PFSK-1 (cell line): Measurements from ENCODE around the gene TP53BP1.

ENCODE experiments used
- FOXP2 ChIP-seq: optimal IDR thresholded peaks from 2 replicates; pipeline ENCODE3; 2011; ENCODE audit warnings: borderline replicate concordance, control low read depth, inconsistent platforms; ENCODE audit not compliant: insufficient read depth; ENCODE audit errors: extremely low read length, extremely low read depth
- POLR2AphosphoS5 ChIP-seq: IDR thresholded peaks from 2 replicates; pipeline ENCODE4 v1.6.1; 2012; ENCODE audit warnings: low read depth, mild to moderate bottlenecking, control low read depth, low read length, moderate library complexity
- SIN3A ChIP-seq: IDR thresholded peaks from 2 replicates; pipeline ENCODE4 v1.6.1; 2012; ENCODE audit warnings: mild to moderate bottlenecking, low read length, moderate library complexity, borderline replicate concordance; ENCODE audit not compliant: insufficient read depth
- TAF1 ChIP-seq: IDR thresholded peaks from 2 replicates; pipeline ENCODE4 v1.6.1; 2012; ENCODE audit warnings: low read length, control low read depth, borderline replicate concordance; ENCODE audit not compliant: insufficient read depth
- TF ChIP-seq, protein P1 (sequence below), 2 experiments: IDR thresholded peaks; 2 replicates each; pipeline versions ENCODE4 v1.6.1 to v1.8.0; 2011 to 2012; ENCODE audit warnings: low read depth in 2 of 2, low read length in 2 of 2, control low read depth in 1 of 2, inconsistent platforms in 1 of 2, mild to moderate bottlenecking in 1 of 2, moderate library complexity in 1 of 2; ENCODE audit not compliant: insufficient read depth in 1 of 2

TP53BP1 gene

GRCh38 chr15:43433661-43434303 is 59.2 kb downstream of the TP53BP1 start:
- TF ChIP-seq TAF1 (no peak), SIN3A (no peak), FOXP2 (no peak), POLR2AphosphoS5 (no peak)
- TF ChIP-seq, protein P1, sequence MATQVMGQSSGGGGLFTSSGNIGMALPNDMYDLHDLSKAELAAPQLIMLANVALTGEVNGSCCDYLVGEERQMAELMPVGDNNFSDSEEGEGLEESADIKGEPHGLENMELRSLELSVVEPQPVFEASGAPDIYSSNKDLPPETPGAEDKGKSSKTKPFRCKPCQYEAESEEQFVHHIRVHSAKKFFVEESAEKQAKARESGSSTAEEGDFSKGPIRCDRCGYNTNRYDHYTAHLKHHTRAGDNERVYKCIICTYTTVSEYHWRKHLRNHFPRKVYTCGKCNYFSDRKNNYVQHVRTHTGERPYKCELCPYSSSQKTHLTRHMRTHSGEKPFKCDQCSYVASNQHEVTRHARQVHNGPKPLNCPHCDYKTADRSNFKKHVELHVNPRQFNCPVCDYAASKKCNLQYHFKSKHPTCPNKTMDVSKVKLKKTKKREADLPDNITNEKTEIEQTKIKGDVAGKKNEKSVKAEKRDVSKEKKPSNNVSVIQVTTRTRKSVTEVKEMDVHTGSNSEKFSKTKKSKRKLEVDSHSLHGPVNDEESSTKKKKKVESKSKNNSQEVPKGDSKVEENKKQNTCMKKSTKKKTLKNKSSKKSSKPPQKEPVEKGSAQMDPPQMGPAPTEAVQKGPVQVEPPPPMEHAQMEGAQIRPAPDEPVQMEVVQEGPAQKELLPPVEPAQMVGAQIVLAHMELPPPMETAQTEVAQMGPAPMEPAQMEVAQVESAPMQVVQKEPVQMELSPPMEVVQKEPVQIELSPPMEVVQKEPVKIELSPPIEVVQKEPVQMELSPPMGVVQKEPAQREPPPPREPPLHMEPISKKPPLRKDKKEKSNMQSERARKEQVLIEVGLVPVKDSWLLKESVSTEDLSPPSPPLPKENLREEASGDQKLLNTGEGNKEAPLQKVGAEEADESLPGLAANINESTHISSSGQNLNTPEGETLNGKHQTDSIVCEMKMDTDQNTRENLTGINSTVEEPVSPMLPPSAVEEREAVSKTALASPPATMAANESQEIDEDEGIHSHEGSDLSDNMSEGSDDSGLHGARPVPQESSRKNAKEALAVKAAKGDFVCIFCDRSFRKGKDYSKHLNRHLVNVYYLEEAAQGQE (IDR thresholded peaks at IDR 0.05; ENCODE audit: insufficient read depth in 1 of 2, low read depth in 2 of 2, low read length in 2 of 2) = no peak

- TF ChIP-seq TAF1 (no peak), SIN3A (no peak), POLR2AphosphoS5 (no peak), FOXP2 (no peak)
- TF ChIP-seq, protein P1 (IDR thresholded peaks at IDR 0.05; ENCODE audit: insufficient read depth in 1 of 2, low read depth in 2 of 2, low read length in 2 of 2) = no peak
Measured at GRCh38 chr15:43433165-43433564, 59.8 kb downstream of the TP53BP1 start.

GRCh38 chr15:43429687-43430086 is 63.3 kb downstream of the TP53BP1 start:
- TF ChIP-seq POLR2AphosphoS5 (no peak), FOXP2 (no peak), TAF1 (no peak)

- TF ChIP-seq SIN3A (no peak), FOXP2 (no peak)
Measured at GRCh38 chr15:43423793-43424192, 69.2 kb downstream of the TP53BP1 start.

DNA sequence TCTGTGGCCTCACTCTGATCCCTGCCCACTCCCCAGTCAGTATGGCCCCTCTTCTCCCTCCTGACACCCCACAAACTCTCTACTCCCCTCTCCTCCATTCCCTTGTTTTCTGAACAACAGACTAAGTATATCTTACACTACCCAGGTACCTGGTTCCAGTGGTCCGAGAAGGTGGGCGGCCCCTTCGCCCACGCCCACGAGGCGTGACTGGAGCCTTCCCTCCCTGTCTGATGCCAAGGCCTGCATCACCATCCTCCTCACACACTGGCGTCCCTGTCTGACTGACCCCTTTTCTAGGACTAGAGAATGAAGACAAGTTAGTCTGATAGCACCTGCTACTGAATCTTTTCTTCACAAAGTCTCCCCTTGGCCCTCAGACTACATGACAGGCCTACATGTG is 72.1 kb downstream of the TP53BP1 start:
- TF ChIP-seq POLR2AphosphoS5 (no peak), FOXP2 (no peak), SIN3A (no peak), TAF1 (no peak)
- TF ChIP-seq, protein P1 (IDR thresholded peaks at IDR 0.05; ENCODE audit: insufficient read depth in 1 of 2, low read depth in 2 of 2, low read length in 2 of 2) = no peak

- no peak for TF ChIP-seq POLR2AphosphoS5
- TF ChIP-seq, protein P1 (IDR thresholded peaks at IDR 0.05; ENCODE audit: insufficient read depth in 1 of 2, low read depth in 2 of 2, low read length in 2 of 2) = no peak
- TF ChIP-seq TAF1 = no peak
- TF ChIP-seq SIN3A = no peak
- no peak for TF ChIP-seq FOXP2
Measured at GRCh38 chr15:43420435-43420834, 72.5 kb downstream of the TP53BP1 start.
